GM03348 (cell line): ENCODE data around the gene ZNF586.
A peak's percentile ranks its signal among the peaks of the same experiment; 100 is the strongest.
"Not testable (repeated sequence)": the region's sequence is repeated elsewhere in the genome, so short reads cannot be mapped to it uniquely, and the experiment has no call there.

Experiments
- DNase-seq: peaks from one replicate; pipeline ENCODE4 v3.0.0; 2012; ENCODE audit warnings: low spot score

ZNF586 gene

GRCh38 chr19:57769345-57770131 is at the start of gene ZNF586:
ZNF586 (plus strand) TSS chr19:57769676; CDS start chr19:57769843, 167 bp downstream.
- DNase-seq: peak; percentile 97

- DNase-seq: no peak
Observed at GRCh38 chr19:57719901-57720519, 49.5 kb upstream of the ZNF586 start.

GRCh38 chr19:57720878-57721277 is 48.6 kb upstream of the ZNF586 start:
- DNase-seq: no peak

GRCh38 chr19:57738320-57738719 is 31.2 kb upstream of the ZNF586 start:
- peak; percentile 31 for DNase-seq

- DNase-seq: not testable (repeated sequence)
Observed at GRCh38 chr19:57738770-57739169, 30.7 kb upstream of the ZNF586 start.

GRCh38 chr19:57746580-57747471 is 22.6 kb upstream of the ZNF586 start, which contains the start of gene ZNF776:
ZNF776 (plus strand) TSS chr19:57746815; CDS start chr19:57747059, 244 bp downstream.
- peak; percentile 94 for DNase-seq

- DNase-seq: no peak
Observed at GRCh38 chr19:57747472-57747807, 22.0 kb upstream of the ZNF586 start.

GRCh38 chr19:57748029-57748428 is 21.4 kb upstream of the ZNF586 start:
- no peak for DNase-seq

- no peak for DNase-seq
Observed at GRCh38 chr19:57754091-57754673, 15.3 kb upstream of the ZNF586 start.

GRCh38 chr19:57755031-57755430 is 14.4 kb upstream of the ZNF586 start:
- no peak for DNase-seq

GRCh38 chr19:57757941-57758340 is 11.5 kb upstream of the ZNF586 start:
- DNase-seq: no peak

- no peak for DNase-seq
Observed at GRCh38 chr19:57759096-57759495, 10.4 kb upstream of the ZNF586 start.

GRCh38 chr19:57771417-57771816 is 1.9 kb downstream of the ZNF586 start:
- DNase-seq: no peak

- no peak for DNase-seq
Observed at GRCh38 chr19:57773488-57773887, 4.0 kb downstream of the ZNF586 start.

GRCh38 chr19:57776764-57777296 is 7.4 kb downstream of the ZNF586 start:
- no peak for DNase-seq

GRCh38 chr19:57778336-57778735 is 8.9 kb downstream of the ZNF586 start:
- no peak for DNase-seq

GRCh38 chr19:57779220-57779845 is 9.9 kb downstream of the ZNF586 start:
- no peak for DNase-seq

- no peak for DNase-seq
Observed at GRCh38 chr19:57786286-57786685, 16.8 kb downstream of the ZNF586 start.

GRCh38 chr19:57786906-57787305 is 17.4 kb downstream of the ZNF586 start:
- DNase-seq: no peak

- no peak for DNase-seq
Observed at GRCh38 chr19:57788114-57788692, 18.7 kb downstream of the ZNF586 start.

- no peak for DNase-seq
Observed at GRCh38 chr19:57789288-57789687, 19.8 kb downstream of the ZNF586 start.
